Naive thymus-derived CD4-positive, alpha-beta T cell (primary cell): ENCODE measurements around the gene STS. TPM values are rescaled to one million over a fixed set of nuclear protein-coding genes. Genes with fewer than 3 reads are reported as not detected.

Source experiments
- ATAC-seq: fragments of 150-1000 bp; cut with Tn5 transposase; 2 replicates; pipeline ENCODE4 v1.10.0; 2021; ENCODE audit warnings: mild to moderate bottlenecking, moderate library complexity
- CTCF ChIA-PET: fragments of 350-600 bp; sonication (Branson Sonifier 250); formaldehyde crosslinking; loops from one replicate; lab custom pipeline; 2021; ENCODE audit warnings: antibody characterized with exemption; lab: Charles Lee
- POLR2A ChIA-PET: fragments of 350-600 bp; sonication (Branson Sonifier 250); formaldehyde crosslinking; loops from one replicate; lab custom pipeline; 2021; ENCODE audit warnings: antibody characterized with exemption, inconsistent platforms; lab: Charles Lee
- DNase-seq, 9 donors: peaks; one replicate each; pipeline versions ENCODE4 v3.0.0 to v3.0.0-alpha.2; 2020 to 2022; ENCODE audit warnings: mixed read lengths in 1 of 9
- H3K27ac ChIP-seq: one replicate; pipeline ENCODE4 v1.7.0; 2013; ENCODE audit warnings: mild to moderate bottlenecking, low read depth, low read length, moderate library complexity
- H3K27me3 ChIP-seq, 2 donors: one replicate each; pipeline ENCODE4 v1.7.0; 2013; ENCODE audit warnings: low read length in 2 of 2, mild to moderate bottlenecking in 2 of 2, moderate library complexity in 2 of 2; ENCODE audit not compliant: control insufficient read depth in 2 of 2, insufficient read depth in 2 of 2
- H3K36me3 ChIP-seq, 3 experiments: 1 replicate in 2 of 3; 2 replicates in 1 of 3; pipeline ENCODE4 v1.7.0; 2013; ENCODE audit warnings: low read length in 3 of 3, mild to moderate bottlenecking in 3 of 3, moderate library complexity in 1 of 3; ENCODE audit not compliant: insufficient read depth in 3 of 3, control insufficient read depth in 2 of 3
- H3K4me1 ChIP-seq, 2 donors: one replicate each; pipeline ENCODE4 v1.7.0; 2013; ENCODE audit warnings: low read length in 2 of 2, mild to moderate bottlenecking in 2 of 2, moderate library complexity in 1 of 2; ENCODE audit not compliant: control insufficient read depth in 2 of 2, insufficient read depth in 2 of 2
- H3K4me3 ChIP-seq: 2 replicates; pipeline ENCODE4 v1.7.0; 2013; ENCODE audit warnings: mild to moderate bottlenecking, low read length
- H3K9me3 ChIP-seq, 3 experiments: 1 replicate in 2 of 3; 2 replicates in 1 of 3; pipeline ENCODE4 v1.7.0; 2013; ENCODE audit warnings: low read length in 3 of 3; ENCODE audit not compliant: control insufficient read depth in 2 of 3
- H3K27ac Mint-ChIP-seq, 9 donors: one replicate each; pipeline ENCODE4 v1.8.0; 2020 to 2022; ENCODE audit warnings: mixed read lengths in 9 of 9, mild to moderate bottlenecking in 8 of 9, moderate library complexity in 5 of 9, inconsistent platforms in 2 of 9
- H3K27me3 Mint-ChIP-seq, 5 donors: one replicate each; pipeline ENCODE4 v1.8.0; 2021 to 2022; ENCODE audit warnings: mixed read lengths in 5 of 5, mild to moderate bottlenecking in 1 of 5
- H3K36me3 Mint-ChIP-seq, 5 donors: one replicate each; pipeline ENCODE4 v1.8.0; 2020 to 2022; ENCODE audit warnings: mixed read lengths in 5 of 5, mild to moderate bottlenecking in 3 of 5, inconsistent platforms in 1 of 5
- H3K4me1 Mint-ChIP-seq, 7 donors: one replicate each; pipeline ENCODE4 v1.8.0; 2020 to 2022; ENCODE audit warnings: mixed read lengths in 7 of 7, mild to moderate bottlenecking in 3 of 7, inconsistent platforms in 1 of 7
- H3K4me3 Mint-ChIP-seq, 10 donors: one replicate each; pipeline ENCODE4 v1.8.0; 2020 to 2022; ENCODE audit warnings: mild to moderate bottlenecking in 10 of 10, mixed read lengths in 10 of 10, moderate library complexity in 6 of 10, inconsistent platforms in 2 of 10
- H3K9me3 Mint-ChIP-seq, 11 donors: one replicate each; pipeline ENCODE4 v1.8.0; 2020 to 2022; ENCODE audit warnings: mixed read lengths in 11 of 11, mild to moderate bottlenecking in 4 of 11, inconsistent platforms in 1 of 11, moderate library complexity in 1 of 11
- intact Hi-C, 2 donors: fragments of 100-400 bp; cut with micrococcal nuclease; formaldehyde crosslinking; loops; one replicate each; pipeline ENCODE4 v1.15.1; 2023
- polyA plus RNA-seq, 2 donors: library from polyadenylated mRNA; unstranded; fragments of 300-500 nt; fragmentation: Illumina TruSeq; gene quantifications; one replicate each; pipeline ENCODE4 v1.2.3, GENCODE V29; 2021
- total RNA-seq, 6 experiments: library from RNA in 5 of 6; stranded (reverse) in 5 of 6; gene quantifications; 1 replicate in 5 of 6; 2 replicates in 1 of 6; pipeline ENCODE4 v1.2.3 and lab custom pipeline; 2021 to 2026

Gene STS
- total and polyA plus RNA-seq, 7 experiments from 2014 or later, result 0.21 to 2.3 (median 0.78) TPM

- ATAC-seq (no peak), DNase-seq (no peak)
- intact Hi-C loops, result no loop called here
- H3K9me3 Mint-ChIP-seq, result no peaks in the 10 kb centered on the region
- Histone ChIP-seq H3K9me3 (no peaks in the 10 kb centered on the region), H3K36me3 (no peaks in the 10 kb centered on the region), H3K4me1 (no peaks in the 10 kb centered on the region), H3K27ac (no peak overlapping the region), H3K4me3 (no peak overlapping the region), H3K27me3 (no peaks in the 10 kb centered on the region)
- peaks cover 0 to 37% (median 19%) of the 10 kb centered on the region in 5 donors for H3K36me3 Mint-ChIP-seq
- ChIA-PET CTCF (no interaction called here), POLR2A (no interaction called here)
- H3K4me3 Mint-ChIP-seq, result peak overlapping the region in 8 of 10 donors; percentile 2 to 87 (median 50)
- H3K4me1 Mint-ChIP-seq, result peaks cover 14 to 54% (median 26%) of the 10 kb centered on the region in 7 donors
- peak overlapping the region in 8 of 9 donors; percentile 32 to 88 (median 72) for H3K27ac Mint-ChIP-seq
- no peaks in the 10 kb centered on the region for H3K27me3 Mint-ChIP-seq
These were observed 37.4 kb upstream of the STS start for GRCh38 chrX:7109838-7110793.

GRCh38 chrX:7110821-7111276 is 36.7 kb upstream of the STS start:
- Histone ChIP-seq H3K9me3 (no peaks in the 10 kb centered on the region), H3K27ac (no peak overlapping the region), H3K4me1 (no peaks in the 10 kb centered on the region), H3K36me3 (no peaks in the 10 kb centered on the region), H3K4me3 (no peak overlapping the region), H3K27me3 (no peaks in the 10 kb centered on the region)
- no peaks in the 10 kb centered on the region for H3K9me3 Mint-ChIP-seq
- intact Hi-C loops, result no loop called here
- ChIA-PET CTCF (no interaction called here), POLR2A (no interaction called here)
- peaks cover 0 to 32% (median 17%) of the 10 kb centered on the region in 5 donors for H3K36me3 Mint-ChIP-seq
- H3K4me3 Mint-ChIP-seq, result peak overlapping the region in 4 of 10 donors; percentile 15 to 50 (median 38)
- no peak for ATAC-seq
- H3K27me3 Mint-ChIP-seq, result no peaks in the 10 kb centered on the region
- no peak for DNase-seq
- H3K27ac Mint-ChIP-seq, result peak overlapping the region in 5 of 9 donors; percentile 32 to 85 (median 72)
- peaks cover 14 to 58% (median 30%) of the 10 kb centered on the region in 7 donors for H3K4me1 Mint-ChIP-seq

GRCh38 chrX:7111518-7111917 is 36.0 kb upstream of the STS start:
- Histone ChIP-seq H3K36me3 (no peaks in the 10 kb centered on the region), H3K4me3 (no peak overlapping the region), H3K4me1 (no peaks in the 10 kb centered on the region), H3K9me3 (no peaks in the 10 kb centered on the region), H3K27ac (no peak overlapping the region), H3K27me3 (no peaks in the 10 kb centered on the region)
- Mint-ChIP-seq H3K9me3 (no peaks in the 10 kb centered on the region), H3K4me1 (peaks cover 14 to 58% (median 30%) of the 10 kb centered on the region in 7 donors), H3K27ac (peak overlapping the region in 1 of 9 donors; percentile 41), H3K4me3 (no peak overlapping the region), H3K36me3 (peaks cover 0 to 33% (median 19%) of the 10 kb centered on the region in 5 donors), H3K27me3 (no peaks in the 10 kb centered on the region)
- CTCF ChIA-PET, result no interaction called here
- DNase-seq (no peak), ATAC-seq (no peak)
- intact Hi-C loops, result no loop called here
- POLR2A ChIA-PET, result interaction anchor here (0.6 kb wide), 1 partner anchor 63 kb away, joined by 3 read pairs; no protein-coding TSS in a partner anchor

GRCh38 chrX:7112071-7112470 is 35.4 kb upstream of the STS start:
- no peaks in the 10 kb centered on the region for H3K9me3 ChIP-seq
- no peak overlapping the region for H3K4me3 ChIP-seq
- intact Hi-C loops, result no loop called here
- H3K36me3 ChIP-seq, result no peaks in the 10 kb centered on the region
- H3K36me3 Mint-ChIP-seq, result peaks cover 0 to 35% (median 21%) of the 10 kb centered on the region in 5 donors
- H3K27ac Mint-ChIP-seq, result no peak overlapping the region
- no peak for DNase-seq
- POLR2A ChIA-PET, result interaction anchor here (0.6 kb wide), 1 partner anchor 63 kb away, joined by 3 read pairs; no protein-coding TSS in a partner anchor
- peaks cover 14 to 61% (median 31%) of the 10 kb centered on the region in 7 donors for H3K4me1 Mint-ChIP-seq
- no peak for ATAC-seq
- no peaks in the 10 kb centered on the region for H3K4me1 ChIP-seq
- no peak overlapping the region for H3K4me3 Mint-ChIP-seq
- CTCF ChIA-PET, result no interaction called here
- H3K27me3 Mint-ChIP-seq, result no peaks in the 10 kb centered on the region
- H3K27ac ChIP-seq, result no peak overlapping the region
- no peaks in the 10 kb centered on the region for H3K27me3 ChIP-seq
- H3K9me3 Mint-ChIP-seq, result peaks cover 0 to 2% (median 0%) of the 10 kb centered on the region in 11 donors

- H3K9me3 ChIP-seq, result no peaks in the 10 kb centered on the region
- H3K27ac ChIP-seq, result no peak overlapping the region
- H3K4me3 ChIP-seq, result no peak overlapping the region
- no peaks in the 10 kb centered on the region for H3K27me3 Mint-ChIP-seq
- peak overlapping the region in 1 of 10 donors; percentile 34 for H3K4me3 Mint-ChIP-seq
- ATAC-seq (no peak), DNase-seq (no peak)
- peaks cover 0 to 13% (median 0%) of the 10 kb centered on the region in 11 donors for H3K9me3 Mint-ChIP-seq
- peaks cover 0 to 58% (median 18%) of the 10 kb centered on the region in 5 donors for H3K36me3 Mint-ChIP-seq
- POLR2A ChIA-PET, result no interaction called here
- H3K4me1 ChIP-seq, result no peaks in the 10 kb centered on the region
- CTCF ChIA-PET, result no interaction called here
- no peak overlapping the region for H3K27ac Mint-ChIP-seq
- intact Hi-C loops, result no loop called here
- H3K4me1 Mint-ChIP-seq, result peaks cover 0 to 60% (median 30%) of the 10 kb centered on the region in 7 donors
- H3K27me3 ChIP-seq, result no peaks in the 10 kb centered on the region
- no peaks in the 10 kb centered on the region for H3K36me3 ChIP-seq
These were observed 32.0 kb upstream of the STS start for GRCh38 chrX:7115557-7115956.

GRCh38 chrX:7116081-7116480 is 31.4 kb upstream of the STS start:
- peaks cover 0 to 13% (median 0%) of the 10 kb centered on the region in 11 donors for H3K9me3 Mint-ChIP-seq
- ChIA-PET CTCF (no interaction called here), POLR2A (no interaction called here)
- no peaks in the 10 kb centered on the region for H3K27me3 Mint-ChIP-seq
- H3K27ac ChIP-seq, result no peak overlapping the region
- H3K36me3 ChIP-seq, result no peaks in the 10 kb centered on the region
- H3K4me3 Mint-ChIP-seq, result no peak overlapping the region
- ATAC-seq (no peak), DNase-seq (no peak)
- H3K27ac Mint-ChIP-seq, result peak overlapping the region in 1 of 9 donors; percentile 32
- H3K27me3 ChIP-seq, result no peaks in the 10 kb centered on the region
- H3K9me3 ChIP-seq, result no peaks in the 10 kb centered on the region
- intact Hi-C loops, result no loop called here
- H3K4me1 Mint-ChIP-seq, result peaks cover 0 to 60% (median 25%) of the 10 kb centered on the region in 7 donors
- no peaks in the 10 kb centered on the region for H3K4me1 ChIP-seq
- H3K36me3 Mint-ChIP-seq, result peaks cover 0 to 62% (median 18%) of the 10 kb centered on the region in 5 donors
- H3K4me3 ChIP-seq, result no peak overlapping the region
